K562 (cell line): Measurements from ENCODE around the gene PPFIA1. TPM values are rescaled to one million over a fixed set of nuclear protein-coding genes. Genes with fewer than 3 reads are reported as not detected.

Experiments
- ADNP ChIP-seq: fragments of 200-800 bp; sonication (Bioruptor generic); IDR thresholded peaks from 2 replicates; pipeline ENCODE4 v1.6.1; 2016; ENCODE audit warnings: missing genetic modification characterization, missing compliant biosample characterization
- ATF1 ChIP-seq, 2 experiments: fragments of 450-650 bp in 1 of 2; IDR thresholded peaks; 2 replicates each; pipeline ENCODE4 v1.6.1; 2016; ENCODE audit warnings: missing compliant biosample characterization in 1 of 2, missing genetic modification characterization in 1 of 2
- C11orf30 ChIP-seq: fragments of 450-650 bp; IDR thresholded peaks from 2 replicates; pipeline ENCODE4 v1.6.1; 2016; ENCODE audit warnings: low read depth, mild to moderate bottlenecking
- CREB3L1 ChIP-seq: fragments of 450-650 bp; IDR thresholded peaks from 2 replicates; pipeline ENCODE4 v1.6.1; 2014; ENCODE audit warnings: low read depth, mild to moderate bottlenecking, moderate library complexity, borderline replicate concordance
- EP300 ChIP-seq: IDR thresholded peaks from 2 replicates; pipeline ENCODE4 v1.6.1; 2012; ENCODE audit warnings: low read length, improper control_type of control experiment
- EP400 ChIP-seq: fragments of 450-650 bp; IDR thresholded peaks from 2 replicates; pipeline ENCODE4 v1.6.1; 2017; ENCODE audit warnings: antibody characterized with exemption, mild to moderate bottlenecking, moderate library complexity
- ESRRB ChIP-seq: fragments of 250-450 bp; sonication (Bioruptor Pico); IDR thresholded peaks from 2 replicates; pipeline ENCODE4 v1.5.0; 2020; ENCODE audit warnings: mild to moderate bottlenecking, moderate library complexity, borderline replicate concordance
- FOXA3 ChIP-seq, 2 experiments: fragments of 450-650 bp in 1 of 2; sonication (generic) in 1 of 2; formaldehyde crosslinking; IDR thresholded peaks in 1 of 2; conservative IDR thresholded peaks in 1 of 2; 2 replicates each; pipeline versions ENCODE4 v1.4.0 to v1.8.0; 2020 to 2022; ENCODE audit warnings: mild to moderate bottlenecking in 2 of 2, missing genetic modification reagents in 1 of 2
- HNRNPL ChIP-seq: fragments of 200-400 bp; formaldehyde crosslinking; IDR thresholded peaks from 2 replicates; pipeline ENCODE4 v1.6.1; 2017; ENCODE audit warnings: low read depth, mild to moderate bottlenecking, low read length
- L3MBTL2 ChIP-seq: fragments of 450-650 bp; IDR thresholded peaks from 2 replicates; pipeline ENCODE4 v1.6.1; 2016; ENCODE audit warnings: mild to moderate bottlenecking, moderate library complexity
- NEUROD1 ChIP-seq: fragments of 150-350 bp; IDR thresholded peaks from 2 replicates; pipeline ENCODE4 v1.6.1; 2014; ENCODE audit warnings: borderline replicate concordance, low read length, low read depth; ENCODE audit not compliant: partially characterized antibody
- NFIX ChIP-seq: fragments of 250-450 bp; sonication (Bioruptor Pico); IDR thresholded peaks from 2 replicates; pipeline ENCODE4 v1.4.0; 2020; ENCODE audit warnings: low read depth, mild to moderate bottlenecking, moderate library complexity
- POLR2AphosphoS5 ChIP-seq: IDR thresholded peaks from 2 replicates; pipeline ENCODE4 v1.6.1; 2011; ENCODE audit warnings: mild to moderate bottlenecking, low read depth, low read length, moderate library complexity; ENCODE audit not compliant: control insufficient read depth, insufficient read depth
- SFPQ ChIP-seq: fragments of 200-400 bp; formaldehyde crosslinking; IDR thresholded peaks from 2 replicates; pipeline ENCODE4 v1.6.1; 2017; ENCODE audit warnings: mild to moderate bottlenecking, low read depth, low read length, moderate library complexity
- SMAD3 ChIP-seq: fragments of 450-650 bp; formaldehyde crosslinking; conservative IDR thresholded peaks from 2 replicates; pipeline ENCODE4 v1.4.0; 2020; ENCODE audit warnings: mild to moderate bottlenecking
- SMARCA4 ChIP-seq: fragments of 450-650 bp; IDR thresholded peaks from 2 replicates; pipeline ENCODE4 v1.6.1; 2016
- SMC3 ChIP-seq: conservative IDR thresholded peaks from 2 replicates; pipeline ENCODE4 v1.6.1; 2011; ENCODE audit warnings: low read depth, low read length, improper control_type of control experiment; ENCODE audit not compliant: insufficient read depth
- STAG1 ChIP-seq: sonication (generic); formaldehyde crosslinking; IDR thresholded peaks from 2 replicates; pipeline ENCODE4 v1.5.0; 2020; ENCODE audit warnings: missing genetic modification reagents, borderline replicate concordance
- ZBTB7A ChIP-seq: IDR thresholded peaks from 2 replicates; pipeline ENCODE4 v1.6.1; 2011; ENCODE audit warnings: low read depth, mild to moderate bottlenecking, low read length, moderate library complexity, borderline replicate concordance; ENCODE audit not compliant: control insufficient read depth
- ZNF354B ChIP-seq: fragments of 250-450 bp; sonication (Bioruptor Pico); IDR thresholded peaks from 2 replicates; pipeline ENCODE4 v1.4.0; 2020
- ZNF609 ChIP-seq: sonication (generic); formaldehyde crosslinking; IDR thresholded peaks from 2 replicates; pipeline ENCODE4 v1.8.1; 2023; ENCODE audit warnings: missing genetic modification reagents, mild to moderate bottlenecking, borderline replicate concordance
- polyA plus RNA-seq, 8 experiments: library from polyadenylated mRNA; depleted of rRNA in 4 of 8; stranded (reverse) in 5 of 8; unstranded in 3 of 8; fragments of >200 nt; fragmentation: Nextera tagmentation in 2 of 8; fragmentation: Illumina TruSeq in 1 of 8; extraction: Ambion mirVana in 2 of 8; extraction: Trizol in 1 of 8; gene quantifications; 2 replicates each; pipeline versions ENCODE4 v1.2.1 to v1.2.3, GENCODE V29; 2011 to 2014; ENCODE audit warnings: inconsistent platforms in 1 of 8, missing spikeins in 1 of 8
- total RNA-seq, 7 experiments: library from RNA; depleted of rRNA in 6 of 7; stranded (reverse); fragments of >200 nt in 6 of 7; fragmentation: Illumina TruSeq in 2 of 7; extraction: Trizol in 2 of 7; gene quantifications; 2 replicates each; pipeline versions ENCODE4 v1.2.1 to v1.2.3, GENCODE V29; 2011 to 2021; ENCODE audit warnings: low replicate concordance in 1 of 7

The PPFIA1 gene
- total and polyA plus RNA-seq, 9 of the 15 experiments (the other 6 are each of a cell fraction or from before 2014, with no cell fraction given) = 9.9 to 41.5 (median 28.5) TPM

- TF ChIP-seq ZNF609 (CRISPR knock-in tag) (no peak), SMARCA4 (peak; percentile 80), ATF1 (CRISPR knock-in tag; IDR thresholded peaks at IDR 0.05) (no peak), ATF1 (tag; IDR thresholded peaks at IDR 0.05) (no peak), SFPQ (no peak), CREB3L1 (no peak), ESRRB (CRISPR knock-in tag) (no peak), EP300 (no peak), FOXA3 (CRISPR knock-in tag; conservative IDR thresholded peaks at IDR 0.05 in 1 of 2, IDR thresholded peaks at IDR 0.05 in 1 of 2) (no peak), L3MBTL2 (no peak), EP400 (no peak), C11orf30 (peak; percentile 58; the same call in 1 of the 2 replicates), STAG1 (CRISPR knock-in tag) (no peak), ZNF354B (CRISPR knock-in tag) (no peak), NFIX (CRISPR knock-in tag) (no peak), SMAD3 (CRISPR knock-in tag) (no peak), SMC3 (no peak), POLR2AphosphoS5 (no peak), ADNP (tag) (no peak; the same call in 1 of the 2 replicates), NEUROD1 (peak; percentile 7), ZBTB7A (no peak), HNRNPL (no peak)
These were observed 37.0 kb upstream of the PPFIA1 start (continued) for GRCh38 chr11:70233511-70233934.
